Measurements from ENCODE around the gene GEN1. TPM values are rescaled to one million over a fixed set of nuclear protein-coding genes. Genes with fewer than 3 reads are reported as not detected.

GEN1 gene
- total and polyA plus RNA-seq, 9 donors, result 0.77 to 4.7 (median 2.3) TPM

DNA sequence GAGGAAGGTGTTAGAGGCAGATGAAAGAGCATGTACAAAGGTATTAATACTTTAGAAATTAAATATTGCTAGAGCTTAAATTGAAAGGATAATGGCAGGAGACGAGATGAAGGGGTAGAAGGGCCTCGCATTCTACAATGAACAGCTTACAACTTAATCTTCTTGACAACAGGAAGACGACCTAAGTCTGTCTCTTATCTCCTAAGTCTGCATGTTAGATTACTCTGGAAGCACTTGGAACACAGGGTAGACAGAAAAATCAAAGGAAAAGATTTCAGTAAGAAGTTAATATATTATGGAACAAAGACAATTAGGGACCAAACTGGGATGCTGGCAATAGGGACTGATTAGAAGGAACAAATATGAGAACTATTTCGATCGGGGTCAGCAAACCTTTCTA is 35.2 kb upstream of the GEN1 start:
- intact Hi-C loops (cut with DNase I), result loop anchor here in 1 of 4 donors (10.0 kb wide), 1 partner anchor 666 kb away; no protein-coding TSS in a partner anchor
- Histone ChIP-seq H3K27me3 (no peaks in the 10 kb centered on the region), H3K36me3 (no peaks in the 10 kb centered on the region), H3K4me1 (ENCODE audit: insufficient read depth) (no peaks in the 10 kb centered on the region), H3K4me3 (no peak overlapping the region), H3K9me3 (no peaks in the 10 kb centered on the region), H3K27ac (no peak overlapping the region)
- no peak for DNase-seq
- WGBS, 3 donors, result 78 to 83% (median 83%) methylated on average over 5 of the region's 5 CpGs
- TF ChIP-seq EP300 (IDR thresholded peaks at IDR 0.05) (no peak), POLR2A (IDR thresholded peaks at IDR 0.05) (no peak)
- TF ChIP-seq, protein P1, sequence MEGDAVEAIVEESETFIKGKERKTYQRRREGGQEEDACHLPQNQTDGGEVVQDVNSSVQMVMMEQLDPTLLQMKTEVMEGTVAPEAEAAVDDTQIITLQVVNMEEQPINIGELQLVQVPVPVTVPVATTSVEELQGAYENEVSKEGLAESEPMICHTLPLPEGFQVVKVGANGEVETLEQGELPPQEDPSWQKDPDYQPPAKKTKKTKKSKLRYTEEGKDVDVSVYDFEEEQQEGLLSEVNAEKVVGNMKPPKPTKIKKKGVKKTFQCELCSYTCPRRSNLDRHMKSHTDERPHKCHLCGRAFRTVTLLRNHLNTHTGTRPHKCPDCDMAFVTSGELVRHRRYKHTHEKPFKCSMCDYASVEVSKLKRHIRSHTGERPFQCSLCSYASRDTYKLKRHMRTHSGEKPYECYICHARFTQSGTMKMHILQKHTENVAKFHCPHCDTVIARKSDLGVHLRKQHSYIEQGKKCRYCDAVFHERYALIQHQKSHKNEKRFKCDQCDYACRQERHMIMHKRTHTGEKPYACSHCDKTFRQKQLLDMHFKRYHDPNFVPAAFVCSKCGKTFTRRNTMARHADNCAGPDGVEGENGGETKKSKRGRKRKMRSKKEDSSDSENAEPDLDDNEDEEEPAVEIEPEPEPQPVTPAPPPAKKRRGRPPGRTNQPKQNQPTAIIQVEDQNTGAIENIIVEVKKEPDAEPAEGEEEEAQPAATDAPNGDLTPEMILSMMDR (IDR thresholded peaks at IDR 0.05), result no peak

DNA sequence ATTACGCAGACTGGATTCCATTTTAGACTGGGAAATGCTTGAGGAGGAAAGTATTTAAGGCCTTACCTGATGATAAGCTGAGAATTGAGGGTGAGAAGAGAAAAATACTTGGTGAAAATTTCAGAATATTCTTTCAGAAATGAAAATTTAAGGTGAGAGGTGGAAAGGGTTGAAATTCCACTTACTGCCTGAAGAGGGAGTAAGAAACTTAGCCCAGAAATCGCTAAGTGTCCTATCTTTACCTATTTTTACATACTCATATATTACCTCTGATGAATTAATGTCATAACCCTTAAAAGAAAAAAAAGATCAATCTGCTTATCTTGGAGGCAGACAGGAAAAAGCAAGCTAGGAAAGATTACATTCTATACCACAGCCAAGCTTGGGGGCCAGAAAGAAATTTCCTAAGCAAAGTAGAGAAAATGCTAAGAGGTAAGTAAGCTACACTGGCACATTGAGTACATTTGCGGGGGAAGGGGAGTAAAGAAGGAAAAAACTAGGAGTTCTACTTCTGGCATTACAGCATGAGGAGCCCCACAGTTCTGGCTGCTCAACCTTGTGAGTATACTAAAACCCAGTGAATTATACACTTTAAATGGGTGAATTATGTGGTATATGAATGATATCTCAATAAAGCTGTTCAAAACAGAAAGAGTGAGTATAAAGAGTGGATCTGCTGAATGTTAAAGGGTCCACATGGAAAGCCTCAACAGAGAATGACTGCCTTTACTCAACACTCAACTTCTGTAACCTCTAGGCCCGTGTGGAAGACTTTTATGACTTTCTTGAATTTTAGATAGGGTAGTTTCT is 34.2 kb upstream of the GEN1 start:
- Histone ChIP-seq H3K4me3 (no peak overlapping the region), H3K4me1 (ENCODE audit: insufficient read depth) (no peaks in the 10 kb centered on the region), H3K27me3 (no peaks in the 10 kb centered on the region), H3K9me3 (no peaks in the 10 kb centered on the region), H3K36me3 (no peaks in the 10 kb centered on the region), H3K27ac (no peak overlapping the region)
- no peak for DNase-seq
- WGBS, 3 donors, result 70 to 74% (median 72%) methylated on average over 4 of the region's 4 CpGs
- TF ChIP-seq, protein P1 (IDR thresholded peaks at IDR 0.05), result peak in 2 of 3 donors; percentile 24 to 36
- TF ChIP-seq POLR2A (IDR thresholded peaks at IDR 0.05), result no peak
- intact Hi-C loops (cut with DNase I), result loop anchor here in 1 of 4 donors (10.0 kb wide), 1 partner anchor 665 kb away; no protein-coding TSS in a partner anchor

DNA sequence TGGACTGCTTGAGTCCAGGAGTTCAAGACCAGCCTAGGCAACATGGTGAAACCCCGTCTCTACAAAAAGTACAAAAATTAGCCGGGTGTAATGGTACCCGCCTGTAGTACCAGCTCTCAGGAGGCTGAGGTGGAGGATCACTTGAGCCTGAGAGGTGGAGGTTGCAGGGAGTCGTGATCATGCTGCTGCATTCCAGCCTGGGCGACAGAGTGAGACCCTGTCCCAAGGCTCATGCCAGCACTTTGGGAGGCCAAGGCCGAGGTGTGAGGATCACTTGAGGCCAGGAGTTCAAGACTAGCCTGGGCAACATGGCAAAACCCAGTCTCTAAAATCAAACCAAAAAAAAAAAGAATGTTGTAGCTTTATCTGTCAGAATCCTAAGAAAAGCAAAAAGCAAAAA is 25.7 kb upstream of the GEN1 start:
- no peak for TF ChIP-seq POLR2A (IDR thresholded peaks at IDR 0.05)
- TF ChIP-seq, protein P1 (IDR thresholded peaks at IDR 0.05), result no peak
- no peak for TF ChIP-seq EP300 (IDR thresholded peaks at IDR 0.05)
- DNase-seq, result no peak
- Histone ChIP-seq H3K4me1 (ENCODE audit: insufficient read depth) (no peaks in the 10 kb centered on the region), H3K27me3 (no peaks in the 10 kb centered on the region), H3K4me3 (no peak overlapping the region), H3K9me3 (no peaks in the 10 kb centered on the region), H3K27ac (no peak overlapping the region), H3K36me3 (no peaks in the 10 kb centered on the region)
- WGBS, 3 donors, result 91 to 96% (median 96%) methylated on average over 6 of the region's 6 CpGs
- intact Hi-C loops (cut with DNase I), result no loop called here

DNA sequence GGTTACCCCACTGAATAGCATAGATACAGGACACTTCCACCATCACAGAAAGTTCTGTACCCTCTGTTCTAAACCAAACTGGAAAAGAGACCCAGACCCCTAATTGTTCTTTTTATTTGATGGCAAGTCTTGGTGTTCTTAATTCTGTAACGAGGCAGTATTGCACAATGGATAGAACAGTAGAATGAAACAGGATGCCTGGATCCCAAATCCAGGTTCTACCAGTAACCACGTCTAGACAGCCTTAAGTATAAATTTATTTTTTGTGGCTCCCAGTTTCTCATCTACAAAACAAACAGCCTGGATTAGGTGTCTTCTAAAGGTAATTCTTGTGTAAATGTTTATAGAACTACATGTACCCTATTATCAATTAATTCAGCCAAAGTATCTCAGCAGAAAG is 24.1 kb upstream of the GEN1 start:
- no peak overlapping the region for H3K27ac ChIP-seq
- no peak for TF ChIP-seq EP300 (IDR thresholded peaks at IDR 0.05)
- TF ChIP-seq, protein P1 (IDR thresholded peaks at IDR 0.05), result no peak
- no peak for TF ChIP-seq POLR2A (IDR thresholded peaks at IDR 0.05)
- DNase-seq, result no peak
- no peak overlapping the region for H3K4me3 ChIP-seq
- no peaks in the 10 kb centered on the region for H3K27me3 ChIP-seq
- H3K36me3 ChIP-seq, result no peaks in the 10 kb centered on the region
- H3K4me1 ChIP-seq (ENCODE audit: insufficient read depth), result no peaks in the 10 kb centered on the region
- H3K9me3 ChIP-seq, result no peaks in the 10 kb centered on the region
- 89 to 97% (median 93%) methylated on average over 2 of the region's 2 CpGs for WGBS, 3 donors
- intact Hi-C loops (cut with DNase I), result no loop called here

Data from ovary (tissue), 9 donors.